GM10248 (cell line): ENCODE results near the gene SYCP1.
"Not testable (repeated sequence)": the region's sequence is repeated elsewhere in the genome, so short reads cannot be mapped to it uniquely, and the experiment has no call there.

Experiments used
- CTCF ChIA-PET: fragments of 300-600 bp; sonication (Branson Sonifier 250); formaldehyde crosslinking; extraction: SDS; loops from one replicate; lab custom pipeline; 2021; ENCODE audit warnings: antibody characterized with exemption; lab: Yijun Ruan, JAX
- POLR2A ChIA-PET: fragments of 350-650 bp; sonication (Branson Sonifier 250); formaldehyde crosslinking; extraction: SDS; loops from one replicate; lab custom pipeline; 2020; ENCODE audit warnings: antibody characterized with exemption; lab: Yijun Ruan, JAX
- DNase-seq: peaks from one replicate; pipeline ENCODE4 v3.0.0; 2012; ENCODE audit errors: extremely low spot score
- TF ChIP-seq, protein P1 (sequence below): IDR thresholded peaks from 2 replicates; pipeline ENCODE4 v1.5.1; 2012; ENCODE audit warnings: mild to moderate bottlenecking, low read depth; ENCODE audit errors: extremely low read depth, missing control alignments, control extremely low read depth

The SYCP1 gene

DNA sequence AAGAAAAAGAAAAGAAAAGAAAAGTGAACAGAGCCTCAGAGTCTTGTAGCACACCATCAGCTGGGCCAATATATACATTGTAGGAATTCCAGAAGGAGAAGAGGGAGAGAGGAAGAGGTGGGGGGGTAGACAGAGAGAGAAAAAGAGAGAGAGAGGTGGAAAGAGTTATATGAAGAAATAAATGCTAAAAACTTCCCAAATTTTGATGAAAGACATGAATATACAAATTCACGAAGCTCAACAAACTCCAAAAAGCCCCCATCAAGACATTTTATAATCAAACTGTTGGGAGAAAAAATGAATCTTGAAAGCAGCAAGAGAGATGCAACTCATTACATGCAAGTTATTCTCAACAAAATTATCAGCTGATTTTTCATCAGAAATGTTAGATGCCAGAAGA, 133.4 kb downstream of the SYCP1 start:
- ChIA-PET CTCF (interaction anchor here (1.1 to 2.4 kb wide), 3 partner anchors 8 to 125 kb away, joined by 4 to 12 read pairs (median 4); no protein-coding TSS in a partner anchor), POLR2A (no interaction called here)
- TF ChIP-seq, protein P1, sequence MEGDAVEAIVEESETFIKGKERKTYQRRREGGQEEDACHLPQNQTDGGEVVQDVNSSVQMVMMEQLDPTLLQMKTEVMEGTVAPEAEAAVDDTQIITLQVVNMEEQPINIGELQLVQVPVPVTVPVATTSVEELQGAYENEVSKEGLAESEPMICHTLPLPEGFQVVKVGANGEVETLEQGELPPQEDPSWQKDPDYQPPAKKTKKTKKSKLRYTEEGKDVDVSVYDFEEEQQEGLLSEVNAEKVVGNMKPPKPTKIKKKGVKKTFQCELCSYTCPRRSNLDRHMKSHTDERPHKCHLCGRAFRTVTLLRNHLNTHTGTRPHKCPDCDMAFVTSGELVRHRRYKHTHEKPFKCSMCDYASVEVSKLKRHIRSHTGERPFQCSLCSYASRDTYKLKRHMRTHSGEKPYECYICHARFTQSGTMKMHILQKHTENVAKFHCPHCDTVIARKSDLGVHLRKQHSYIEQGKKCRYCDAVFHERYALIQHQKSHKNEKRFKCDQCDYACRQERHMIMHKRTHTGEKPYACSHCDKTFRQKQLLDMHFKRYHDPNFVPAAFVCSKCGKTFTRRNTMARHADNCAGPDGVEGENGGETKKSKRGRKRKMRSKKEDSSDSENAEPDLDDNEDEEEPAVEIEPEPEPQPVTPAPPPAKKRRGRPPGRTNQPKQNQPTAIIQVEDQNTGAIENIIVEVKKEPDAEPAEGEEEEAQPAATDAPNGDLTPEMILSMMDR, result no peak

DNA sequence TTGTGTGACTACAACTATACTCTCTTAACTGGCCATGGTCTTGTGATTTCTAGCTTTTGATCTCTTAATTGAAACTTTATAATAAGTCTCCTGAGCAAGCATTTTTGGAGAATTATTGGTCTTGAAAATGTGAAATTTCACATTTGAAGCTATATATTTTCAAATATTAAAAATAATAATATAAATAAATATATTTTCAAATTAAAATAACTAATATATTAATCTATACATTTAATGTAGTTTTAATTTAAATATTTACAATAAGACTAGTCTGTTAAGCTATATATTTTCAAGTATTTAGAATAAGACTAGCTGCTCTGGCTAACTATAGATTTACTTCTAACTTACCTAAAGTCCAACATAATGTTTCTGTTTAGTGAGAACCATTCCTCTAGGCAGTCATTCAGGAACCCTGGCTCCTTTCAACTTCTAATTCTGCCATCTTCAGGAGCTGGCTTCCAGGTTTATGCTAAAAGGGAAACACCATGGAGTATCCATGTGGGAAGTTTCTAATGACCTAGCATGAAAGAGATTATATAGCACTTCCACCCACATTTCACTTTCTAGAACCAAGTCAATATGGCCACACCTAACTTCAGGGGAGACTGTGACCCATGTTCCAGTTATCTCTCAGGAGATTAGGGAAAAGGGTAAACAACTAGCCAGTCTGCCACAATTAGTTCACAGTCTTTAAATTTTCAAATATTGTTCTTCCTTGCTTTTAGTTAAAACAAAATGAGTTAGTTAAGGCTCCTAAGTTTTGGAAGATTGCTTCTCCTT, 143.0 kb downstream of the SYCP1 start:
- DNase-seq, result no peak
- ChIA-PET POLR2A (no interaction called here), CTCF (no interaction called here)
- TF ChIP-seq, protein P1, result no peak

More for the DNA sequence above, 133.4 kb downstream of the SYCP1 start:
- DNase-seq, result no peak

DNA sequence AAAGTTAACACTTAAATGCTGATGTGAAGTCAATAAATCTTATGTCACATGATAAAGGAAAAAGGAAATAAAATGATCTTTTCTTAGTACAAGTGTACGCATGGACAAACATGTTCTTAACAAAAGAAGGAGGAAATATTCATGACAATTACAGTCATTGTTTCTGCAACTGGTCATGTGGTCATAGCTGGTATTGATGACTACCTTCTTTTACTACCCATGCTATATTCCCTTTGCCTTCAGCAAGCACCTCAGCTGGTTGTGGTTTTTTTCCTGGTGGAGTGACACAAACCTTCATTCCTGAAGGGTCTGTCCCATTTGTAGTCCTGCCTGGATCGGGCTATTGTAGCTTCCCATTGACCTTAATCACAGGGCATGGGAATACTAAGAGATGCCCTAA, 151.5 kb downstream of the SYCP1 start:
- ChIA-PET POLR2A (no interaction called here), CTCF (no interaction called here)
- no peak for DNase-seq
- TF ChIP-seq, protein P1, result no peak

DNA sequence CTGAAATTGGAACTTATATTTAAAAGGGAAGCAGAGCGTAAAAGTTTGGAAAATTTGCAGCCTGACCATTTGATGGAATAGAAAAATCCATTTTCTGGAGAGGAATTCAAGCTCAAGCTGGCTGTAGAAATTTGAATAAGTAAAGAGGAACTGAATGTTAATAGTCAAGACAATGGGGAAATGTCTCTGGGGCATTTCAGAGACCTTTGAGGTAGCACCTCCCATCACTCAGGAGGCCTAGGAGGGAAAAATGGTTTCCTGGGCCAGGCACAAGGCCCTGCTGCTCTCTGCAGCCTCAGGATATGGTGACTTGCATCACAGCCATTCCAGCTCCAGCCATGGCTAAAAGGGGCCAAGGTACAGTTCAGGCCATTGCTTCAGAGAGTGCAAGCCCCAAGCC, 157.3 kb downstream of the SYCP1 start:
- TF ChIP-seq, protein P1, result no peak
- no peak for DNase-seq
- ChIA-PET CTCF (interaction anchor here (1.0 kb wide), 1 partner anchor 41 kb away, joined by 3 read pairs; no protein-coding TSS in a partner anchor), POLR2A (no interaction called here)

DNA sequence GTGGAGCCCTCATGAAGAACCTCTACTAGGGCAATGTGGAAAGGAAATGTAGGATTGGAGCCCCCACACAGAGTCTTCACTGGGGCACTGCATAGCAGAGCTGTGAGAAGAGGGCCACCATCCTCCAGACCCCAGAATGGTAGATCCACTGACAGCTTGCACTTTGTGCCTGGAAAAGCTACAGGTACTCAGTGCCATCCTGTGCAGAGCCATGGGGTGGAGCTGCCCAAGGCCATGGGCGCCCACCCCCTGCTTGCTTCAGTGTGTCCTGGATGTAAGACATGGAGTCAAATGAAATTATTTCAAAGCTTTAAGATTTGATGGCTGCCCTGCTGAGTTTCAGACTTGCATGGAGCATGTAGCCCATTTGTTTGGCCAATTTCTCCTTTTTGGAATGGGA, 157.8 kb downstream of the SYCP1 start:
- POLR2A ChIA-PET, result no interaction called here
- CTCF ChIA-PET, result interaction anchor here (1.0 kb wide), 1 partner anchor 41 kb away, joined by 3 read pairs; no protein-coding TSS in a partner anchor
- TF ChIP-seq, protein P1, result no peak
- DNase-seq, result no peak

DNA sequence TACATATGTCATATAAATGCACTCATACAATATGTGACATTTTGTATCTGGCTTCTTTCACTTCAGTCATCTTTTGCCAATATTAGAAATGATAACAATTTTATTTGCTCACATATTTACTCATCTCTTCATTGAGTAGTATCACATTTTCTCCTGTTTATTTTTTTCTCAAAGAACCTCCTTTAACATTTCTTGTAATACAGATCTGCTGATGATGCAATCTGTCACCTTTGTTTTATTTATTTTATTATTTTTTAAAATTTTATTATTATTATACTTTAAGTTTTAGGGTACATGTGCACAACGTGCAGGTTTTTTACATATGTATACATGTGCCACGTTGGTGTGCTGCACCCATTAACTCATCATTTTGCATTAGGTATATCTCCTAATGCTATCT, 159.1 kb downstream of the SYCP1 start:
- ChIA-PET POLR2A (no interaction called here), CTCF (no interaction called here)
- TF ChIP-seq, protein P1, result no peak
- no peak for DNase-seq

DNA sequence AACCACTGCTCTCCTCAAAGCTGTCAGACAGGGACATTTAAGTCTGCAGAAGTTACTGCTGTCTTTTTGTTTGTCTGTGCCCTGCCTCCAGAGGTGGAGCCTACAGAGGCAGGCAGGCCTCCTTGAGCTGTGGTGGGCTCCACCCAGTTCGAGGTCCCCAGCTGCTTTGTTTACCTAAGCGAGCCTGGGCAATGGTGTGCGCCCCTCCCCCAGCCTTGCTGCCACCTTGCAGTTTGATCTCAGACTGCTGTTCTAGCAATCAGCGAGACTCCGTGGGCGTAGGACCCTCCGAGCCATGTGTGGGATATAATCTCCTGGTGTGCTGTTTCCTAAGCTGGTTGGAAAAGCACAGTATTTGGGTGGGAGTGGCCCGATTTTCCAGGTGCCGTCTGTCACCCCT, 164.9 kb downstream of the SYCP1 start:
- DNase-seq, CTCF ChIA-PET, POLR2A ChIA-PET: not testable (repeated sequence)
